ENCODE results near the gene CRHR1. TPM values are rescaled to one million over a fixed set of nuclear protein-coding genes. Genes with fewer than 3 reads are reported as not detected.
A peak's percentile ranks its signal among the peaks of the same experiment; 100 is the strongest.

CRHR1 gene
- total and polyA plus RNA-seq, 7 donors = 0.09 to 0.30 TPM; not detected in 5

DNA sequence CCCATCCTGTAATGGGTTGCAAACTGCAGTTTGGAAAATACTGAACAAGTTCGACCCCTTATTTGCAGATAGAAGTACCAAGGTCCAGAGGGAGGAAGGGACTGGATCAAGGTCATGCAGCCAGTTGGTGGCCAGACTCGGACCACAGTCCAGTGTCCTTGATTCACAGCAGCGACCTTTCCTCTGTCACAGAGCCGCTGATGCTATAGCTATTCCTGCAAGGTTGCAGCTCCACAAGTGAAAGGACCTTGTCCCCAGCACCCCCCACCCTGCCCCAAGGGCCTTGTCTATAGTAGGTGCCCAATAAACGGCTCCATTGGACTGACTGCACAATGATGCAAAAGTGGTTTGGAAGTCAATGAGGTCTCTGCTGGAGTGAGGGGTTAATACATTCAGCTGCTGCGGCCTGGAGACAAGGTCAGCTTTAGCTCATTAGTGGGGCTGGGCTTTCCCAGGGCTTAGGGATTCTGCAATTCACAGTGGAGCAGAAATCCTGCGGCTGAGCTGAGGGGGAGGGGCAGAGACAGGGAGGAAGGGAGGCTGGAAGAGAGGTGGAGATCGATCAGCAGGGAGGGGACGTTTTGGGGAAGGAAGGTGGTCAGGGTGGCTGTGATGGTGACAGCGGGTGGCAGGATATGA is 13.4 kb upstream of the CRHR1 start:
- H3K27me3 ChIP-seq (ENCODE audit: insufficient read depth in 3 of 3, low read length in 2 of 3) = peaks cover 0 to 24% (median 3%) of the 10 kb centered on the region in 3 donors
- WGBS, 3 donors = 40 to 43% (median 42%) methylated on average over 10 of the region's 10 CpGs
- no peaks in the 10 kb centered on the region for H3K36me3 ChIP-seq (ENCODE audit: insufficient read depth in 1 of 2, low read depth in 1 of 2)
- DNase-seq (no peak), ATAC-seq (no peak)
- no peak for TF ChIP-seq CTCF (IDR thresholded peaks at IDR 0.05)
- H3K4me1 ChIP-seq = no peaks in the 10 kb centered on the region
- intact Hi-C loops (cut with DNase I) = no loop called here
- H3K27ac ChIP-seq = no peak overlapping the region
- no peaks in the 10 kb centered on the region for H3K9me3 ChIP-seq
- no peak overlapping the region for H3K4me3 ChIP-seq

- 46 to 60% (median 57%) methylated on average over 11 to 12 of the region's 12 CpGs for WGBS, 3 donors
- no peak overlapping the region for H3K27ac ChIP-seq
- DNase-seq (no peak), ATAC-seq (no peak)
- no peak for TF ChIP-seq CTCF (IDR thresholded peaks at IDR 0.05)
- H3K27me3 ChIP-seq (ENCODE audit: insufficient read depth in 3 of 3, low read length in 2 of 3) = peaks cover 0 to 24% (median 3%) of the 10 kb centered on the region in 3 donors
- H3K9me3 ChIP-seq = no peaks in the 10 kb centered on the region
- no peaks in the 10 kb centered on the region for H3K36me3 ChIP-seq (ENCODE audit: insufficient read depth in 1 of 2, low read depth in 1 of 2)
- intact Hi-C loops (cut with DNase I) = no loop called here
- no peak overlapping the region for H3K4me3 ChIP-seq
- no peaks in the 10 kb centered on the region for H3K4me1 ChIP-seq
These were observed 12.7 kb upstream of the CRHR1 start for GRCh38 chr17:45771271-45771959.

DNA sequence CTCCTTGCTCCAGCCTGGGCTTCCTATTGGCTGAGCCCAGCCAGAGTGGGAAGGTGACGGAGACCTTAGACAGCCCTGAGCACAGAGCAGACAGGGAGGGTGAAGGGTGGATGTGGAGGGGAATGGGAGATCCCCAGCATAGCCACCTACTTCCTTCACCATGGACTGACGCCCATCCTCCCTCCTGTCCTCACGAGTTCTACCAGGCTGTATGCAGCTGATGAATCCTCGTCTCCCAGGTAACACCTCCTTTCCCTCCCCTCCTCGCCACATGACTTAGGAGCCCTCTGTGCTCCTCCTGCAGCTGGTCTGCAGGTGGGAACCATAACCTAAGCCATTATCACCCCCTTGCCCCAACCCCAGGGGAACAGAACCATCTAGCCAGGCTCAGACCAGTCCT is 9.0 kb upstream of the CRHR1 start:
- peak in 1 of 4 donors; percentile 17 for ATAC-seq
- no peak for TF ChIP-seq CTCF (IDR thresholded peaks at IDR 0.05)
- no peak for DNase-seq
- no peaks in the 10 kb centered on the region for H3K9me3 ChIP-seq
- H3K4me1 ChIP-seq = no peaks in the 10 kb centered on the region
- no peaks in the 10 kb centered on the region for H3K36me3 ChIP-seq (ENCODE audit: insufficient read depth in 1 of 2, low read depth in 1 of 2)
- no peak overlapping the region for H3K4me3 ChIP-seq
- H3K27me3 ChIP-seq (ENCODE audit: insufficient read depth in 3 of 3, low read length in 2 of 3) = peaks cover 0 to 12% (median 1%) of the 10 kb centered on the region in 3 donors
- H3K27ac ChIP-seq = no peak overlapping the region
- WGBS, 3 donors = 46 to 63% (median 49%) methylated on average over 5 of the region's 5 CpGs
- intact Hi-C loops (cut with DNase I) = no loop called here

GRCh38 chr17:45775576-45776011 is 8.5 kb upstream of the CRHR1 start:
- Histone ChIP-seq H3K4me1 (no peaks in the 10 kb centered on the region), H3K27me3 (ENCODE audit: insufficient read depth in 3 of 3, low read length in 2 of 3) (peaks cover 0 to 12% (median 1%) of the 10 kb centered on the region in 3 donors), H3K27ac (no peak overlapping the region), H3K9me3 (no peaks in the 10 kb centered on the region), H3K4me3 (no peak overlapping the region), H3K36me3 (ENCODE audit: insufficient read depth in 1 of 2, low read depth in 1 of 2) (no peaks in the 10 kb centered on the region)
- intact Hi-C loops (cut with DNase I) = no loop called here
- DNase-seq (peak; percentile 32 to 72), ATAC-seq (peak; percentile 50 to 74 (median 59))
- 16 to 37% (median 35%) methylated on average over 4 of the region's 4 CpGs for WGBS, 3 donors
- TF ChIP-seq CTCF (IDR thresholded peaks at IDR 0.05) = no peak

Measured in psoas muscle (tissue), 8 donors.